Effector memory CD8-positive, alpha-beta T cell (primary cell): ENCODE results near the gene GPC3.

ENCODE experiments used
- ATAC-seq: fragments of 150-1000 bp; cut with Tn5 transposase; replicated peaks from 2 replicates; pipeline ENCODE4 v1.10.0; 2021; ENCODE audit warnings: mild to moderate bottlenecking, moderate library complexity
- DNase-seq, 3 experiments: peaks; one replicate each; pipeline ENCODE4 v3.0.0; 2021
- H3K27ac Mint-ChIP-seq, 2 donors: one replicate each; pipeline ENCODE4 v1.8.0; 2022; ENCODE audit warnings: mild to moderate bottlenecking in 2 of 2, mixed read lengths in 2 of 2, moderate library complexity in 2 of 2
- H3K27me3 Mint-ChIP-seq, 2 donors: one replicate each; pipeline ENCODE4 v1.8.0; 2022; ENCODE audit warnings: mixed read lengths in 2 of 2
- H3K36me3 Mint-ChIP-seq: one replicate; pipeline ENCODE4 v1.8.0; 2022; ENCODE audit warnings: mild to moderate bottlenecking, moderate library complexity, mixed read lengths; ENCODE audit not compliant: insufficient read depth
- H3K4me1 Mint-ChIP-seq, 2 donors: one replicate each; pipeline ENCODE4 v1.8.0; 2022; ENCODE audit warnings: low read depth in 2 of 2, mixed read lengths in 2 of 2
- H3K4me3 Mint-ChIP-seq, 2 donors: one replicate each; pipeline ENCODE4 v1.8.0; 2022; ENCODE audit warnings: mild to moderate bottlenecking in 2 of 2, mixed read lengths in 2 of 2, moderate library complexity in 2 of 2
- H3K9me3 Mint-ChIP-seq, 2 donors: one replicate each; pipeline ENCODE4 v1.8.0; 2022; ENCODE audit warnings: mixed read lengths in 2 of 2

The GPC3 gene

DNA sequence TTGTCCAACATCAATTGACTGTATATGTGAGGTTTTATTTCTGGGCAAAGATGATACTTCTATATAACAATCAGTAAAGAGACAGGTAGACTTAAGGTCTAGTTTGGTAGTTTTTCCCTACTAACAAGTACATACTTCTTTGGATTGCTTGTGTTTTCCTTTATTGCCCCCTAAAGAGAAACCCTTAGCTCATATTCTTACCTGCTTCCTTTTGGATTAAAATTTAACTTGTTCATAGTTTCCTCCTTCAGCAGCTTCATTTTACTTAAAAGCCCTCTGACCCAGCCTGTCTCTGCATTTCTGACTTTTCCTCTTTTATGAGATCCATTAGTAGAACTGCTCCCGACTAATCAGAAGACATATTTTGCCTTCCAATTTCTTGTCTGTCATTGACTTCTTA lies 494.4 kb downstream of the GPC3 start:
- no peak for DNase-seq
- peaks cover 0 to 5% of the 10 kb centered on the region in 2 donors for H3K27me3 Mint-ChIP-seq

More for the DNA sequence above, 494.4 kb downstream of the GPC3 start:
- Mint-ChIP-seq H3K27ac (no peak overlapping the region), H3K9me3 (no peaks in the 10 kb centered on the region), H3K4me3 (no peak overlapping the region), H3K4me1 (no peaks in the 10 kb centered on the region), H3K36me3 (no peaks in the 10 kb centered on the region)
- no peak for ATAC-seq
